ENCODE data around the gene ARHGAP4.

DNA sequence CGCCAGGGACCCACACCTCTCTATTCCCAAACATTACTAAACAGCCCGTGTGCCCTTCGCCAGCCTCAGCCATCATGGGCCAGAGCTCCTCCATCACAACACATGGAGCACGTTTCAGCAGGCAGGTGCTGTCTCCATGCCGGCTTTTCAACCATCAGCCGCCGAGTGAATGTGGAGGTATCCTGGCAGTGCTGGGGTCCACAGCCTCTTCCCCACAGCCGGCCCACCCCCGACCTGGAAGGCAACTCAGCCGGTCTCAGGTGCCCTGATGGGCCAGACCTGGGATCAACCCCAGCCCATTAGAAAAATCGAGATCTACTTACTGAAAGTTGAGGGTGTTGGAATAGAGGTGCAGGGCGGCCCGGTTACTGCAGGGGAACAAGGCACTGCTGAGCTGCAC is 5.7 kb upstream of the ARHGAP4 start:
- TF ChIP-seq POLR2A (IDR thresholded peaks at IDR 0.05; ENCODE audit: low read depth, low read length) (no peak), TAF1 (IDR thresholded peaks at IDR 0.05; ENCODE audit: borderline replicate concordance, low read depth, low read length) (no peak), POLR2AphosphoS5 (IDR thresholded peaks at IDR 0.05; ENCODE audit: low read depth, low read length) (no peak)
